Lower leg skin (tissue), 4 donors: Measurements from ENCODE around the gene OXCT1. TPM values are rescaled to one million over a fixed set of nuclear protein-coding genes. Genes with fewer than 3 reads are reported as not detected.

Source experiments
- DNase-seq, 2 donors: peaks; one replicate each; pipeline ENCODE4 v3.0.0-alpha.2; 2019; ENCODE audit warnings: low spot score in 2 of 2
- H3K4me3 ChIP-seq: fragments of 200-600 bp; sonication (generic); 2 replicates; pipeline ENCODE4 v1.5.1; 2017; ENCODE audit warnings: mild to moderate bottlenecking, low read depth; ENCODE audit not compliant: poor library complexity, severe bottlenecking
- CTCF ChIP-seq, 3 donors: fragments of 450-650 bp; IDR thresholded peaks; one replicate each; pipeline ENCODE4 v1.5.1; 2016; ENCODE audit warnings: antibody characterized with exemption in 3 of 3, mild to moderate bottlenecking in 3 of 3, moderate library complexity in 2 of 3
- POLR2A ChIP-seq, 2 donors: fragments of 450-650 bp; IDR thresholded peaks; one replicate each; pipeline ENCODE4 v1.6.1; 2016 to 2017; ENCODE audit warnings: antibody characterized with exemption in 2 of 2, mild to moderate bottlenecking in 1 of 2, moderate library complexity in 1 of 2
- WGBS, 2 donors: methylation state at CpG; one replicate each; pipeline ENCODE4 v1.1.5; 2018; 5-methylcytosine and 5-hydroxymethylcytosine counted together
- intact Hi-C: fragments of 100-400 bp; cut with DNase I; formaldehyde crosslinking; loops from one replicate; pipeline ENCODE4 v1.15.0; 2023; ENCODE audit warnings: low total_unique reads
- total RNA-seq, 4 donors: library from RNA; depleted of rRNA; stranded (reverse); fragments of >200 nt; gene quantifications; one replicate each; pipeline ENCODE4 v1.1.0, GENCODE V29; 2016

The OXCT1 gene
- total RNA-seq, 4 donors from 2014 or later, result 19.0 to 28.8 (median 20.9) TPM

DNA sequence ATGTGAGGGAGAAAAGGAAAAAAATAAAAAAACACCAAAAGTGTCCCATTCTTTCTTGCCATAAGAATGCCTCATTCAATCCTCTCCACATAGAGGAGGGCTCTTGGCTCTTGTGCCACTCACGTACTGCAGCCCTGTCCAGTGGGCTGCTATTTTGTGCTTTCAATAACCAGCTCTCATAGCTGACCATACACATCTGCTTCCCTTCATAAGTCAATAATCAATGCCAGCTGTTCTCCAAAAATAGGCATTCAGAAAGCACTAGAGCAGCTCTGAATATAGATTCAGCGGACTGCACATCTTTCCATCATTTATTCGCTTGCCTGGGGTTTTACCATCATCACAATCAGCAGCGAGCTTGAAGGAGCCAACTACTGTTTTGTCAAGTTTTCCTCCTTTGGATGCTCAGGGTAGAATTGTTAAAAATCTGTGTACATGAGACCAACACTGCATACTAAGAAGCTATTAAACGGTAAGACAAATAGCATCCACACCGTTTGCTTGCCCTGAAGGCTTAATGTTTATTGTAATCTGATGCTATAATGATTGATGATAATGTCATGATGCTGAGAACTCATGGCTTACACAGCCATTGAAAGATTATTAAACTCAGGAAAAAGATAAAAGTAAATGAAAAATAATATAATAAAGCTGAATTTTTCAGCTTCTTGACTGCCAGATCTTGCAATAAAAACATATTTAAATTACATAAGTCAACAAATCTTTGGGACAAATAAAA lies 80.0 kb downstream of the OXCT1 start:
- DNase-seq, result no peak

DNA sequence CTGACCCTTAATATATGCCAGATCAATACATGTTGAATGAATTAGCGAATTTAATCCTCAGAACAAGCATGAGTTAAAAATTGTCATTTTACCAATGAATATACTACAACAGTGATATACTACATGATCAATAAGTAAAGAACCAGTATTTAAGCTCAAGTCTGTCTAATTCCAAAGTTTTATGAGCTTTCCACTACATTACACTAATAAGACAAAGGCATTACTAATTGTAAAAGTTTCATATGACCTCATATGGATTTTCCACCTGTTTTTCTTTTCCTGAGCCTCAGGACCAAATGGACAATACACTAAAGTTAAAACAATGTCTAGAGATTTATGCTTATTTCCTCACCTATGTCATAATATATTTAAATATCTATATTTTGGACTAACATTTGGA lies 80.8 kb downstream of the OXCT1 start:
- DNase-seq, result no peak
- no peak overlapping the region for H3K4me3 ChIP-seq
- TF ChIP-seq CTCF (IDR thresholded peaks at IDR 0.05) (no peak), POLR2A (IDR thresholded peaks at IDR 0.05) (no peak)
- intact Hi-C loops, result no loop called here
- WGBS, 2 donors, result 92 to 95% methylated on average over 1 of the region's 1 CpG

More for the DNA sequence above, 80.0 kb downstream of the OXCT1 start:
- no peak for TF ChIP-seq POLR2A (IDR thresholded peaks at IDR 0.05)
- no peak for TF ChIP-seq CTCF (IDR thresholded peaks at IDR 0.05)
- H3K4me3 ChIP-seq, result no peak overlapping the region
- intact Hi-C loops, result no loop called here
- 54 to 67% methylated on average over 6 of the region's 6 CpGs for WGBS, 2 donors

- no peak for DNase-seq
- WGBS, 2 donors, result 54 to 62% methylated on average over 2 of the region's 2 CpGs
Measured at GRCh38 chr5:41788941-41789368, 81.3 kb downstream of the OXCT1 start.

GRCh38 chr5:41787265-41787664 lies 83.0 kb downstream of the OXCT1 start:
- H3K4me3 ChIP-seq, result no peak overlapping the region
- intact Hi-C loops, result no loop called here
- DNase-seq, result no peak
- 95 to 96% methylated on average over 2 of the region's 2 CpGs for WGBS, 2 donors
- TF ChIP-seq POLR2A (IDR thresholded peaks at IDR 0.05), result no peak
- no peak for TF ChIP-seq CTCF (IDR thresholded peaks at IDR 0.05)

More at GRCh38 chr5:41788941-41789368, 81.3 kb downstream of the OXCT1 start:
- H3K4me3 ChIP-seq, result no peak overlapping the region
- intact Hi-C loops, result no loop called here
- TF ChIP-seq CTCF (IDR thresholded peaks at IDR 0.05) (no peak), POLR2A (IDR thresholded peaks at IDR 0.05) (no peak)

GRCh38 chr5:41785061-41785460 lies 85.2 kb downstream of the OXCT1 start:
- intact Hi-C loops, result no loop called here
- no peak for TF ChIP-seq POLR2A (IDR thresholded peaks at IDR 0.05)
- no peak for TF ChIP-seq CTCF (IDR thresholded peaks at IDR 0.05)
- no peak overlapping the region for H3K4me3 ChIP-seq
- no peak for DNase-seq

DNA sequence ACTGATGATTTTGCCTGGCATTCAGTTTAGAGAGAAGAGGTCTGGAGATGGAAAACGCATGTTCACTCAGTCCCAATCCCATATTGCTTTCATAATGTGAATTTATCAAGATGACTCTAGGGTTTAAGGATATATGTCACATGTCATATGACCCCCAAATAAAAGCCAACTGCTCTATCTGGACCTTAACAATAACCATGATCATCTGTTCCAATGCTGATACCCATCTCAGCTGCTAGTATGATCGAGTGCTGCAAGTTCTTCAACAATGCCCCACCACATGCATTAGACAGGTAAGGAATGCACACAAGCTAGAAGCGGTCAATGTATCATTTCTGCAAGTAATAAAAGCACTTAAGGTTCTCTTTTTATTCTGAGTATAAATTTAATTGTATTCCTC lies 91.8 kb downstream of the OXCT1 start:
- TF ChIP-seq CTCF (IDR thresholded peaks at IDR 0.05) (no peak), POLR2A (IDR thresholded peaks at IDR 0.05) (no peak)
- intact Hi-C loops, result no loop called here
- WGBS, 2 donors, result 92 to 97% methylated on average over 3 of the region's 3 CpGs
- H3K4me3 ChIP-seq, result no peak overlapping the region
- no peak for DNase-seq
